GM12891 (cell line): ENCODE data around the gene TSPY9. TPM values are rescaled to one million over a fixed set of nuclear protein-coding genes. Genes with fewer than 3 reads are reported as not detected.
"Not testable (repeated sequence)": the region's sequence is repeated elsewhere in the genome, so short reads cannot be mapped to it uniquely, and the experiment has no call there.

Experiments used
- DNase-seq: peaks from one replicate; pipeline ENCODE4 v3.0.0; 2011; ENCODE audit warnings: low spot score; ENCODE audit not compliant: insufficient read length
- FAIRE-seq: peaks from 2 replicates; lab custom pipeline; 2011; peaks lifted over from hg19 to GRCh38; lab: Jason Lieb, UNC
- polyA plus RNA-seq: library from polyadenylated mRNA; unstranded; fragments of >200 nt; gene quantifications from one replicate; pipeline ENCODE4 v1.2.1, GENCODE V29; 2012; ENCODE audit warnings: low read depth, missing spikeins, inconsistent platforms; ENCODE audit not compliant: missing spikeins

The TSPY9 gene
- not detected for polyA plus RNA-seq

DNA sequence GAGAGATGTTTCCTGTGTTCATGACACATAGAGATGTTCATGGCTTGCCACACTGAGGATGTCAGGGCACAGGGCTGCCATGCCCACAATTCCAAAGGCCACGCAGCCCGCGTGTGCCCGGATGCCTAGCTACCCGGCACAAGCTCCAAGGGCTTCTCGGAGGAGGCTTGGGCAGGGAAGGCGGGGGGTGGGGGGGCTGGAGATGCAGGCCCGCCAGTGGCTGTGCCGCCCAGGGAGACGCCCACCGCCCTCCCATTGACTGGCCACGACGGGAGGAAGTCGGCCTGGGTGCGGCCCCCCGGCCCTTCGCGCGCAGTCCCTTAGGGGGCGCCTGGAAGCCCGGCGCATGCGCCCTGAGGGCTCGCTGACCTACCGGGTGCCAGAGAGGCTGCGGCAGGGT lies at the start of gene TSPY9:
TSPY9 (plus strand) TSS at position 301 of the 400 bp plus-strand sequence; CDS start at position 347, 46 bp downstream.
- not testable (repeated sequence) for DNase-seq, FAIRE-seq

DNA sequence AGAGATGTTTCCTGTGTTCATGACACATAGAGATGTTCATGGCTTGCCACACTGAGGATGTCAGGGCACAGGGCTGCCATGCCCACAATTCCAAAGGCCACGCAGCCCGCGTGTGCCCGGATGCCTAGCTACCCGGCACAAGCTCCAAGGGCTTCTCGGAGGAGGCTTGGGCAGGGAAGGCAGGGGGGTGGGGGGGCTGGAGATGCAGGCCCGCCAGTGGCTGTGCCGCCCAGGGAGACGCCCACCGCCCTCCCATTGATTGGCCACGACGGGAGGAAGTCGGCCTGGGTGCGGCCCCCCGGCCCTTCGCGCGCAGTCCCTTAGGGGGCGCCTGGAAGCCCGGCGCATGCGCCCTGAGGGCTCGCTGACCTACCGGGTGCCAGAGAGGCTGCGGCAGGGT lies 20.4 kb upstream of the TSPY9 start, which contains the start of gene TSPY1:
TSPY1 (plus strand) TSS at position 301 of the 400 bp plus-strand sequence; CDS start at position 347, 46 bp downstream.
- DNase-seq, FAIRE-seq: not testable (repeated sequence)

DNA sequence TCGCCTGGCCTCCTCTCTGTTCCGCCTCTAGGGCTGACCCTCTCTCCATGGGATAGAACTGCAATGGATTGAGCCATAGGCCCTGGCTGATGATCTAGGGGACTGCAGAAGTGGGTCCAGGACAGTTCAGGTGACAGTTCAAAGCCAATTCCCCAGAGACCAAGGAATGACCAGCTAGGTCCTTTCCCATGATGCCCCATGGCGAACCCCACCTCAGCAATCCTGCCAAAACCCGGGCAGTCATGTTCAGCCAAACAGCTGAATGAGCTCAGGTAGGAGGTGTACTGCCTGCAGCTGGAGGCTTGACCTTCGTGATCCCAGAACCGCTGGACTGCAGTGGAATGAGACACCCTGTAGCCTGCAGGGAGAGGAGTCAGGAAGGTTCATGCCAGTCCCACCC lies 17.3 kb downstream of the TSPY9 start:
- not testable (repeated sequence) for FAIRE-seq, DNase-seq

- FAIRE-seq, DNase-seq: not testable (repeated sequence)
Observed at GRCh38 chrY:9516287-9516686, 29.2 kb downstream of the TSPY9 start.

- FAIRE-seq, DNase-seq: not testable (repeated sequence)
Observed at GRCh38 chrY:9527580-9527979, 40.5 kb downstream of the TSPY9 start, which contains the start of gene TSPY10. Gene TSPY10 (plus strand): TSS chrY:9527880. CDS start chrY:9527926, 46 bp downstream.
